Measurements from ENCODE around the gene ZNF385D.

ZNF385D gene

DNA sequence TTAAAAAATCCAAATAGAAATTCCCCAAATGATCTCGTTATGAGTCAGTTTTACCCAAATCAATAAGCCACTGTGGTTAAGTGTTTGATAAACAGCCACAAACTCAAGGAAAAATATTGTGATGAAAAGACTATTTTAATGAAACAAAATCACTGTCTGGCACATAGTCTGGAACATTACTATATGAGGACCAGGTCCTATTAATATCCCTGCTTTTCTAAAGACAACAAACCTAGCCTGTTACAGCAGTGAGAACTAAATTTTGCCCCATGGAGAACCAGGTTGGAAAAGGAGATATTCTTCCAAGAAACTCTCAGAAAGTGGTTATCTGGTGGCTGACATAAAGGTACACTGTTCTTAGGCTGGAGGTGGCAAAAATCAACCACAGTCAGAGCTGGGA lies 27.7 kb upstream of the ZNF385D start:
- intact Hi-C loops (cut with micrococcal nuclease) = no loop called here

DNA sequence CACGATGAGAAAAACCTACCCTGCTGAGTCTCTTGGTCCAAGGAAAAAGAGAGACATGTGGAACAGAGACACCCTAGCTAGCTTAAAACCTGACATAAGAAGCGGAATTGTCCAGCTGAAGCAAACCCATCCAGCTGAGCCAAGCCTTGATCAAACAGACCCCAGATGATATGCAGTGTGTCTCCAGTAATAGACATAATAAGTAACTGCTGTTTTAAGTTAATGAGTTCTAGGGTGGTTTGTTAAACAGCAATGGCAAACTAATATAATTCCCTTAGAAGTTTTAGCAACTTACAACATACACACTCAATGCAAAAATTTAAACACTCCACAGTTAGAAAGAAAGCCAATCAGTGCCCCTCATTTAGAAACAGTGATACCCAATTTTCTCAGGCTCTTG lies 26.8 kb upstream of the ZNF385D start:
- H3K27me3 Mint-ChIP-seq = no peaks in the 10 kb centered on the region
- H3K27ac Mint-ChIP-seq = no peak overlapping the region
- H3K4me3 Mint-ChIP-seq = no peak overlapping the region
- H3K9me3 Mint-ChIP-seq = peaks cover 21% of the 10 kb centered on the region
- no peaks in the 10 kb centered on the region for H3K4me1 Mint-ChIP-seq (ENCODE audit: low read depth)
- intact Hi-C loops (cut with micrococcal nuclease) = no loop called here
- H3K36me3 Mint-ChIP-seq (ENCODE audit: low read depth) = no peaks in the 10 kb centered on the region

More for the DNA sequence above, 27.7 kb upstream of the ZNF385D start:
- peaks cover 21% of the 10 kb centered on the region for H3K9me3 Mint-ChIP-seq
- H3K4me3 Mint-ChIP-seq = no peak overlapping the region
- no peaks in the 10 kb centered on the region for H3K36me3 Mint-ChIP-seq (ENCODE audit: low read depth)
- no peaks in the 10 kb centered on the region for H3K27me3 Mint-ChIP-seq
- H3K4me1 Mint-ChIP-seq (ENCODE audit: low read depth) = no peaks in the 10 kb centered on the region
- H3K27ac Mint-ChIP-seq = no peak overlapping the region

DNA sequence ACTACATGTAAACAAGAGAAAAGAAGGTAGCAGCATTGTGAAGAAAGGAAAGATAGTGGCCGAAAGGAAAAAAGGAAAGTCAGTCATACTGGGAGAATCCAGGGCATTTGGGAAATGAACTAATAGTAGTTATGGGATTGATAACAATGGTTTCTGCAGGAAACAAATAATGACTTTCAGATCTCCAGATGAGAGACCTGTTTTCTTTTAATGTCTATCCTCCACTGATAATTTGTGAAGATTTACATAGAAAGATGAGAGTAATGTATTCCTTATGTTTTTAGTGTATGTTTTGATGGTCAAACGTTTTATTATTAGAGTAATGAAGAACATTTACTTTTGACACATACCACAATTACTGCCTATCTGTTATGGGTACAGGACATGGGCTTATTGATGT lies 15.0 kb upstream of the ZNF385D start:
- peaks cover 43% of the 10 kb centered on the region for H3K9me3 Mint-ChIP-seq
- H3K27me3 Mint-ChIP-seq = no peaks in the 10 kb centered on the region
- H3K4me3 Mint-ChIP-seq = no peak overlapping the region
- H3K4me1 Mint-ChIP-seq (ENCODE audit: low read depth) = no peaks in the 10 kb centered on the region
- H3K36me3 Mint-ChIP-seq (ENCODE audit: low read depth) = no peaks in the 10 kb centered on the region
- H3K27ac Mint-ChIP-seq = no peak overlapping the region
- intact Hi-C loops (cut with micrococcal nuclease) = no loop called here

DNA sequence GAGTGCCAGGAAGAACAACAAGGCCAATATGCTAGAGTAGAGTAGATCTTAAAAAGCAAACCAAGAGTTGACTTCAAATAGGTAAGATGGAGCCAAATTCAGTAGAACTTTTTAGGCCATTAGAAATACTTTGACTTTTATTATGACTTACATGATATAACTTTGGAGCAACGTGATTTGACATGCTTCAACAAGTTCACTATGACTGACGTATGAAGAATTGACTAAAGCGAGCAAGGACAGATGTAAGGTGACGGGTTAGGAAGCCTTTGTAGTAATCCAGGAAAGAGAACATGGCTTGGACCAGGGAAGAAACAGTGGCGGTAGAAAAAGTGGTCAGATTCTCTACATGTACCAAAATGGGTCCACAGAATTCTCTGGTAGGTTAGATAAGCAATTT lies 4.9 kb upstream of the ZNF385D start:
- H3K27me3 Mint-ChIP-seq = peaks cover 6% of the 10 kb centered on the region
- H3K36me3 Mint-ChIP-seq (ENCODE audit: low read depth) = no peaks in the 10 kb centered on the region
- intact Hi-C loops (cut with micrococcal nuclease) = no loop called here
- no peak overlapping the region for H3K4me3 Mint-ChIP-seq
- H3K27ac Mint-ChIP-seq = no peak overlapping the region
- H3K9me3 Mint-ChIP-seq = no peaks in the 10 kb centered on the region
- H3K4me1 Mint-ChIP-seq (ENCODE audit: low read depth) = no peaks in the 10 kb centered on the region

DNA sequence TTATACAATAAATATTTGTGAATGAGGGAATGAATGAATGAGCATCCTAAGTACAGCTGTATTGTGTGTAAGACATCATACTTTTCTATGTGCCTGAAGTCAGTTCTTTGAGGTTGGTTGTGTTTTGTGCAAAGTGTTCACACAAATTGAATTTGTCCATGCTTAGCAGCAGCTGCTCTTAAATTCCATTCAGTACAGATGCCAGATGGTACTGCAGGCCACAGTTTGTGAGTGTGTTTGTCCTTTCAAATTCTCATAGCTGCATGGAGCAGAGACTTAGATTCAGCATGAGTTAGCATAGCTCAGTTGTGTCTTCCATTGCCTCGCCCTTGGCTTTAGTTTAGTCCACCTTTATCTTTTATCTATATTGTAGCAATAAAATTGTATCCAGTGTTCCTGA lies 3.8 kb upstream of the ZNF385D start:
- Mint-ChIP-seq H3K27ac (no peak overlapping the region), H3K9me3 (no peaks in the 10 kb centered on the region), H3K4me3 (no peak overlapping the region), H3K27me3 (peaks cover 13% of the 10 kb centered on the region), H3K36me3 (ENCODE audit: low read depth) (no peaks in the 10 kb centered on the region), H3K4me1 (ENCODE audit: low read depth) (no peaks in the 10 kb centered on the region)
- intact Hi-C loops (cut with micrococcal nuclease) = no loop called here

DNA sequence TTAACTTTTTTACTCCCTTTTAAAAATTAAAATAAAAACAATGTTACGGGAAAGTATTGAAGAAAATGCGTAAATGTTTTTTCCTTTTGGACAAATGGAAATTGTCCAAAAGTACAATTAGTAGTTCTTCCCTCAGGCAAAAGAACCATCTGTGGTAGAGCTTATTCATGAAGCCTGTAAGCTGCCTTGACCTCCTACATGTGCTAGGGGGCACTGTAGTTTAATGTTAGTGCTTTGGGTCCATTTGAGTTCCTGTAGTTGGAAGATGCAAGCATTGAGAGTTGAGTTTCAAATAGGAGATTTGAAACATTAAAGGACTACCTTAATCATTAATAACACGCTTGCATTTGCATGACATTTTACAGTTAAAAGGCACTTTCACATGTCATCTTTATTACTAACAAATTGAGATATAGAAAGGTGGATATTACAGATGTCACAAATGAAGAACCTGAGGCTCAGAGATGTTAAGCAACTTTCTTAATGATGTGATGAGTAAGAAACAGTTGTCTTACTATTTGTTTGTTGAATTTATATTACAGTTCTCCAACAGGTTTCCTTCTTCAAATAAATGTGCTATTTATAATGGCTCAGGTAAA lies 1.8 kb upstream of the ZNF385D start:
- Mint-ChIP-seq H3K4me3 (no peak overlapping the region), H3K27ac (no peak overlapping the region), H3K36me3 (ENCODE audit: low read depth) (no peaks in the 10 kb centered on the region), H3K4me1 (ENCODE audit: low read depth) (no peaks in the 10 kb centered on the region), H3K27me3 (peaks cover 13% of the 10 kb centered on the region), H3K9me3 (no peaks in the 10 kb centered on the region)
- intact Hi-C loops (cut with micrococcal nuclease) = no loop called here

DNA sequence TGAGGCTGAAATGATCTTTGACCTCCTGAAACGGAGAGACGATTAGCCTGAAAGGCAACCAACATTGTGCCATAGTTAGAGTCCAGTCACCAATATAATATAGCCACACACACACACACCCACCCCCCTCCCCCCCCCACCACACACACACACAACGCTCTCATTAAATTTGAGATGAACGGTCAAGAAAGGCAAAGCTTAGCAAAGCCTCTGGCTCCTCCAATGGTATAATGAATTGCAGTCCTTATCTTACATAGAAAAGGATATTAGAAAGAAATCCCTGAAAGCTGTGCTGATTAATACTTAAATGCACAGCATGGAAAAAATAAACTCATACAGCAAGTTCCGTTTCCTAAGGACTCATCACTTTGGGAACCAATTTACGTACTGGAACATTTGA lies 876 bp upstream of the ZNF385D start:
- intact Hi-C loops (cut with micrococcal nuclease) = no loop called here
- no peaks in the 10 kb centered on the region for H3K9me3 Mint-ChIP-seq
- no peaks in the 10 kb centered on the region for H3K4me1 Mint-ChIP-seq (ENCODE audit: low read depth)
- peaks cover 13% of the 10 kb centered on the region for H3K27me3 Mint-ChIP-seq
- no peak overlapping the region for H3K27ac Mint-ChIP-seq
- no peak overlapping the region for H3K4me3 Mint-ChIP-seq
- no peaks in the 10 kb centered on the region for H3K36me3 Mint-ChIP-seq (ENCODE audit: low read depth)

DNA sequence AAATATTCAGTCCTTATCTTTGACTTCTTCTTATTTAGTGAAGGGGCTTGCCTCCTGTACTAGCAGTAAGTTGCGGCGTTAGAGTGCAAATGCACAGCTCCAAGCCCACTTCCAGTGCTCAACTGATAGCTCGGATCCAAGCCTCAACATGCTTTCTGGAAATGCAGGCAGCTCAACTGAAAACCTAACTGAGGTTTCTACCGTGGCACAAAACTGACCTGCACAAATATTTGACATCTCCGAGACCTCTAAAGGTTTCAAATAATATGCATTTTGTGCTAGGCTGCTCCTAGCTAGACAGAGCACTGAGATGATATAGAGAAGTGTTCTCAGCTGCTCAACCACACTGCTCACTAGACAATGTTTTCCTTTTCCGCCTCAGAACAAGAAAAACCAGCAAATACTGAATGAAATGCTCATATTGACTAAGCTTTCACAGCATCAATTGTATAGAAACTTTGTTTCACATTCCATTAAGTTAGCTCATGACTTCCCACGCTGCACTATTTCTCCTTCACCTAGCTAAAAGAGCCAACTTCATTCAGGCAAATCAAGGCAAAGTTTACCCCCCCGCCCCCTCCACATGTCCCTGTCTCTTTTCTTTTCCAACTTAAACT lies 822 bp downstream of the ZNF385D start:
- Mint-ChIP-seq H3K36me3 (ENCODE audit: low read depth) (no peaks in the 10 kb centered on the region), H3K9me3 (no peaks in the 10 kb centered on the region), H3K27ac (no peak overlapping the region), H3K4me1 (ENCODE audit: low read depth) (no peaks in the 10 kb centered on the region), H3K4me3 (no peak overlapping the region), H3K27me3 (peaks cover 13% of the 10 kb centered on the region)
- intact Hi-C loops (cut with micrococcal nuclease) = no loop called here

DNA sequence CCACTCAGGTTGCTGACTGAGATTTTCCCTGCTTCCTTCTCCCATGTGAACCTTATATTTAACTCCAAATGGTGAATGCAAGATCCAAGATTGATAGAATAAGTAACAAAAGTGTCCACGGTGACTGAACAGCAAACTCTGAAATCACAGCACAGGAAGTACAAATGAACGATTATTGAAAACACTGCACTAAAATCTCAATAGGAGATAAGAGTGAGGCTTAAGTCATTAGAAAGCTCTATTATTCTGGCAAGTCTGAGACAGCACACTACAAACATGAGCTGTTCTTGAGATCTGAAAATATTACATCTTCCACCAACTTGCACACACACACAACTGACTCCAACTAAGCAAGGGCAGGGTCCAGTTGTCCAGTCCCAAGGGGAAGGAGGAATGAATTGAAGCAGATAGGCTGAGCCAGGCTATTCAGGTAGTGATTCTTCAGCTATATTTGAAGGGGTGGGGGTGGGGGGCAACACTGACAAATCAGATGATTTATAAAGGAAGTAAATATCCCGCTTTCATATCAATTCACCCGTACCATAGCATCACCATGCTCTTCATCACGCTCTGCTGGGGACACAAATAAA lies 2.9 kb downstream of the ZNF385D start:
- intact Hi-C loops (cut with micrococcal nuclease) = no loop called here
- H3K9me3 Mint-ChIP-seq = no peaks in the 10 kb centered on the region
- no peak overlapping the region for H3K27ac Mint-ChIP-seq
- H3K4me3 Mint-ChIP-seq = no peak overlapping the region
- no peaks in the 10 kb centered on the region for H3K4me1 Mint-ChIP-seq (ENCODE audit: low read depth)
- H3K27me3 Mint-ChIP-seq = peaks cover 13% of the 10 kb centered on the region
- no peaks in the 10 kb centered on the region for H3K36me3 Mint-ChIP-seq (ENCODE audit: low read depth)

DNA sequence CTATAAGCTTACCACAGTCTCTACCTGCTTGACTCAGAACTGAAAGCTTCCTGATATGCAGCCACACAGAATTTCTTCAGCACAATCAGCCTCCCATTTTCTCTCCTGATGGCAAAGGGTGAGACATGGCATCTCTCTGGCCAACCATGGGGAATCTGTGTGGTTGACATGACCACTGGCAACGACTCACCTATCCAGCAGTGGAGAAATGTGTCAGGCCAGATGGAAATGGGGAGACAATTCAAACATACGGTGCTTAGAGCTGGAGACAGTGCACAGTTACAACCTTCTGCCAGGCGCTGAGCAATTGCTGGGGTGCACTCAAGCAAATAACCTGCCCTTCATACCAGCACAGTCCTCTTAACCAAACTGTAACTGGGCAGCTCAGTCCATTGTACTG lies 3.6 kb downstream of the ZNF385D start:
- intact Hi-C loops (cut with micrococcal nuclease) = no loop called here
- H3K4me3 Mint-ChIP-seq = no peak overlapping the region

DNA sequence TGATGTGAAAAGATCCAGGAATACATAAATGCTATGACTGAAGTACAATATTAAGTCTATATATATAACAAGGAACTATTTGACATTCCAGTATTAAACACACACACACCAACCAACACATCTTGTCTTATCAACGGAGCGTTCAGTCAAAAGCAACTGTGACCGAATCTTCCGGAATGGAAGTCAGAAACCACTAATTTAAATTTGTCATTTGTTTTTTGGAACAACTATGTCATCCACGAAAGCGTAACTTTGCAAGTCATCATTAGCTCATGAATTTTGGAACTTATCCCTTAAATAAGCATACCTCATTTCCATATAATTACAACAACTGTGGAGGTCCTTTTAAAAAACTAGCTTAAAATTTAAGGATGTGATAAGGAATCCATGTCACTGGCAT lies 5.0 kb downstream of the ZNF385D start:
- intact Hi-C loops (cut with micrococcal nuclease) = no loop called here
- no peak overlapping the region for H3K27ac Mint-ChIP-seq
- peaks cover 17% of the 10 kb centered on the region for H3K9me3 Mint-ChIP-seq
- H3K4me3 Mint-ChIP-seq = no peak overlapping the region
- no peaks in the 10 kb centered on the region for H3K4me1 Mint-ChIP-seq (ENCODE audit: low read depth)
- H3K36me3 Mint-ChIP-seq (ENCODE audit: low read depth) = no peaks in the 10 kb centered on the region
- H3K27me3 Mint-ChIP-seq = peaks cover 7% of the 10 kb centered on the region

More for the DNA sequence above, 3.6 kb downstream of the ZNF385D start:
- Mint-ChIP-seq H3K36me3 (ENCODE audit: low read depth) (no peaks in the 10 kb centered on the region), H3K9me3 (peaks cover 4% of the 10 kb centered on the region), H3K27me3 (peaks cover 13% of the 10 kb centered on the region), H3K4me1 (ENCODE audit: low read depth) (no peaks in the 10 kb centered on the region), H3K27ac (no peak overlapping the region)

DNA sequence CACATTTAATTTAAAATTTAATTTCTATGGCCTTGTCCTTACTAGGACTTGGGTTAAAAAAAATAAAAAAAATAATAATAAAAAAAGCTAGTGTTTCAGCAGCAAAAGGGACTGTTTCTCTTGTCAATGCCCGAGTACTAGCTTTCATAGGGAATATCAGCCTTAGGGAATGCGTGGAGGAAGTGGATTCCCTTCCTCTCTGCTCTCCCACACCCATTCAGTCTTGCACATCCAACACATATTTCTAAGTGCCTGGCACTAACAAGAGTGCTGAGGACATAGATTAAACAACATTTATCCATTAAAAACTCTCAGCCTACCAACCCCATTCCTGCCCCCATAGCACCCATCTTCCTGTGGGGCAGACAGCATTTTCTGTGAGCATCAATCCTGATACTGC lies 6.2 kb downstream of the ZNF385D start:
- Mint-ChIP-seq H3K36me3 (ENCODE audit: low read depth) (no peaks in the 10 kb centered on the region), H3K4me1 (ENCODE audit: low read depth) (no peaks in the 10 kb centered on the region), H3K27me3 (no peaks in the 10 kb centered on the region), H3K9me3 (peaks cover 17% of the 10 kb centered on the region), H3K4me3 (no peak overlapping the region), H3K27ac (no peak overlapping the region)
- intact Hi-C loops (cut with micrococcal nuclease) = no loop called here

DNA sequence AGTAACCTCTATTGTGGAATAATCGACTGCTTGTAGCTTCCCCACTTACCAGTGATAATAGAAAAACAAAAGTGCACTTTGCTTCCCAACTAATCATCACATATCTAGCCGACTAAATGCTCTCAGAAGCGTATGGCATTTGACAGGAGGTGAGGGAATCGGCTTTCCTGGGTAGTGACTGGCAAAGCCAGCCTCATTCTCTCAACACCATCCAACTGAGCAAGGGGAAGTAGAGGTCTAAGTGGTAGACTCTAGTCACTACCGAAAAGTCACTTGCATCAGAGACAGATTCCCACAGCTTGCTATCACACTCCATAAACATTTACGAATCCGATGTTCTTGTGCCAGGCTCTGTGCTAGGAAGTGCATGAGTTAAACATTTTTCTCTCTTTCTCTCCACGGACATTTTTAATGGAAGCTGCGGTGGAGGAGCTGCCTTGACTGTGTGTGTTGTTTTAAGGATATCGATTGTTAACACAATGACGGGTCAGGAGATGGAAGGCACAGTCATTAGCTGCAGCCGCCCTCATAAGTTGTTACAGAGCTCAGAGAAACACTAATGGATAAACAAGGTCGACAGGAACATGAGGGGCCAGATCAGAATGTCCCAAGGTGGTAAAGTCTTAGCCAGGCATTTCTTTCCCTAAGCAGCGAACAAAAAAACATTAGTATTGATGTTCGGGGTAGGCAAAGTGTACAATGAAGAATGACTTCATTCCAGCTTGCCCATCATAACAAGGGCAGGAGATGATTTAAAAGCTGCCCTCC lies 11.9 kb downstream of the ZNF385D start:
- intact Hi-C loops (cut with micrococcal nuclease) = no loop called here
- Mint-ChIP-seq H3K9me3 (peaks cover 32% of the 10 kb centered on the region), H3K27me3 (no peaks in the 10 kb centered on the region), H3K4me3 (no peak overlapping the region), H3K36me3 (ENCODE audit: low read depth) (no peaks in the 10 kb centered on the region), H3K27ac (no peak overlapping the region), H3K4me1 (ENCODE audit: low read depth) (no peaks in the 10 kb centered on the region)

DNA sequence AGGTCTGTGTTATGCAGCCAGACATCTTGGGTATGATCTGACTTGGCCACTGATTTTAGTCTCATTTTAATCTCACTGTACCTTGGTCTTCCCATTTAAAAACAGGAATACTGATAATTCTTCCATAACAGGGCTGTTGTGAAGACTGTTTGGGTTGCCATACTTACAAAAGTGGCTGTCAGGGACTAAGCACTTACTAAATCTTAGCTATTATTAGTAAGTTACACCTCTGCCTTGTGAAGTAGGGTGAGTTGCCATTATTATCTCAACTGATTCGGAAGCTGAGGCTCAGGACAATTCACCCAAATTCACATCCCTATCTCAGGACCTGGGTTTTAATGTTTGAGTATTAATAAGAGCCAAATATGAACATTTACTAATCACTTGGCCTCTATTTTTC lies 12.7 kb downstream of the ZNF385D start:
- H3K36me3 Mint-ChIP-seq (ENCODE audit: low read depth) = no peaks in the 10 kb centered on the region
- H3K27ac Mint-ChIP-seq = no peak overlapping the region
- intact Hi-C loops (cut with micrococcal nuclease) = no loop called here
- H3K4me1 Mint-ChIP-seq (ENCODE audit: low read depth) = no peaks in the 10 kb centered on the region
- no peaks in the 10 kb centered on the region for H3K27me3 Mint-ChIP-seq
- H3K9me3 Mint-ChIP-seq = peaks cover 35% of the 10 kb centered on the region
- no peak overlapping the region for H3K4me3 Mint-ChIP-seq

Measured in dendritic cell treated with granulocyte-macrophage colony-stimulating factor and Interleukin-4, amounts not matched to agents 40 ng/mL and 50 ng/mL, for 4 days (primary cell).